Parietal lobe (tissue), 2 donors: ENCODE measurements around the gene ZIM2. TPM values are rescaled to one million over a fixed set of nuclear protein-coding genes. Genes with fewer than 3 reads are reported as not detected.

Source experiments
- small RNA-seq: library from RNA; depleted of rRNA; stranded (forward); fragments of <200 nt; gene quantifications from one replicate; pipeline ENCODE3, GENCODE V24; 2014; ENCODE audit warnings: low replicate concordance
- total RNA-seq: library from RNA; depleted of rRNA; stranded (reverse); fragments of >200 nt; gene quantifications from one replicate; pipeline ENCODE4 v1.2.3, GENCODE V29; 2014

Gene ZIM2
- total RNA-seq = 7.8 TPM

GRCh38 chr19:56840451-56841192 is at the start of gene ZIM2, which contains the start of gene PEG3:
Gene ZIM2 (minus strand): TSS chr19:56840726. CDS start chr19:56824277, 16,449 bp downstream.
Gene PEG3 (minus strand): TSS chr19:56840726. CDS start chr19:56824655, 16,071 bp downstream.

Small RNAs within 50 kb of the gene (small RNA-seq; reads per million reads assigned to genes)
- gene AC006115.2 = not detected

Other genes with a start within 250 kb of the ZIM2 start
- gene ZNF71, start 245.4 kb downstream of the ZIM2 start, total RNA-seq = 41.6 TPM
- 11.9 TPM for gene SMIM17, start 197.6 kb downstream of the ZIM2 start, total RNA-seq
- gene ZNF835, start 169.0 kb downstream of the ZIM2 start, total RNA-seq = 11.0 TPM
- 63.5 TPM for gene PEG3, start within 50 bp of the ZIM2 start, total RNA-seq